ENCODE measurements around the gene LENG8.
"Not testable (repeated sequence)": the region's sequence is repeated elsewhere in the genome, so short reads cannot be mapped to it uniquely, and the experiment has no call there.

GRCh38 chr19:54505542-54505941 is 56.5 kb downstream of the LENG8 start:
- TF ChIP-seq CTCF (conservative IDR thresholded peaks at IDR 0.05; ENCODE audit: low read length); EZH2phosphoT487 (IDR thresholded peaks at IDR 0.05; ENCODE audit: borderline replicate concordance, low read depth, low read length): not testable (repeated sequence)

Measured in OCI-LY7 (cell line).